Endothelial cell of umbilical vein (primary cell): ENCODE results near the gene ACTL8. TPM values are rescaled to one million over a fixed set of nuclear protein-coding genes. Genes with fewer than 3 reads are reported as not detected.

ENCODE experiments used
- BruUV-seq: library from RNA; stranded (reverse); fragments of 400-500 nt; replicated peaks from 2 replicates; lab custom pipeline; 2021; lab: Mats Ljungman, UMichigan
- CTCF ChIA-PET: fragments of 300-600, 350-600 bp; sonication (Branson Sonifier 250); formaldehyde crosslinking; loops from one replicate; lab custom pipeline; 2021; ENCODE audit warnings: antibody characterized with exemption, inconsistent platforms; lab: Charles Lee
- POLR2A ChIA-PET: fragments of 300-600, 350-600 bp; sonication (Branson Sonifier 250); formaldehyde crosslinking; loops from one replicate; lab custom pipeline; 2021; ENCODE audit warnings: antibody characterized with exemption, inconsistent platforms; lab: Charles Lee
- DNase-seq: peaks from one replicate; pipeline ENCODE4 v3.0.0-alpha.2; 2011; ENCODE audit warnings: low read depth, low spot score
- FAIRE-seq: peaks from 2 replicates; lab custom pipeline; 2011; peaks lifted over from hg19 to GRCh38; lab: Jason Lieb, UNC
- H2AFZ ChIP-seq: 2 replicates; pipeline ENCODE4 v1.6.0; 2012; ENCODE audit warnings: low read depth, low read length, control low read depth, inconsistent platforms
- H3K27ac ChIP-seq: 2 replicates; pipeline ENCODE4 v1.5.1; 2011; ENCODE audit warnings: low read depth, mild to moderate bottlenecking, control low read depth, low read length, moderate library complexity; ENCODE audit not compliant: insufficient read depth
- H3K27me3 ChIP-seq, 2 experiments: 2 replicates each; pipeline versions ENCODE4 v1.6.0 to v1.6.1; 2011; ENCODE audit warnings: low read length in 2 of 2, mixed read lengths in 1 of 2; ENCODE audit not compliant: control insufficient read depth in 2 of 2, insufficient read depth in 2 of 2
- H3K36me3 ChIP-seq, 2 experiments: 2 replicates in 1 of 2; 3 replicates in 1 of 2; pipeline ENCODE4 v1.5.1; 2011; ENCODE audit warnings: low read length in 2 of 2, mild to moderate bottlenecking in 1 of 2, moderate library complexity in 1 of 2; ENCODE audit not compliant: control insufficient read depth in 2 of 2, insufficient read depth in 2 of 2; ENCODE audit errors: extremely low read depth in 1 of 2
- H3K4me1 ChIP-seq: 3 replicates; pipeline ENCODE4 v1.5.1; 2011; ENCODE audit warnings: mild to moderate bottlenecking, low read length; ENCODE audit not compliant: control insufficient read depth, insufficient read depth; ENCODE audit errors: extremely low read depth
- H3K4me2 ChIP-seq: 2 replicates; pipeline ENCODE4 v1.6.1; 2011; ENCODE audit warnings: low read length, control low read depth, mixed read lengths; ENCODE audit not compliant: insufficient read depth
- H3K4me3 ChIP-seq, 3 experiments: fragments of 200-600 bp in 1 of 3; sonication (generic), shearing (Covaris generic) in 1 of 3; replicated peaks in 1 of 3; 2 replicates each; pipeline ENCODE4 v1.5.1; 2011 to 2016; ENCODE audit warnings: control low read depth in 3 of 3, low read length in 3 of 3, mild to moderate bottlenecking in 2 of 3, inconsistent platforms in 1 of 3, low read depth in 1 of 3, moderate library complexity in 1 of 3; ENCODE audit not compliant: insufficient read depth in 1 of 3
- H3K79me2 ChIP-seq: 2 replicates; pipeline ENCODE4 v1.6.0; 2012; ENCODE audit warnings: low read length, inconsistent platforms; ENCODE audit not compliant: control insufficient read depth, insufficient read depth
- H3K9ac ChIP-seq: replicated peaks from 2 replicates; pipeline ENCODE3; 2011; ENCODE audit warnings: low read length, control low read depth; ENCODE audit not compliant: insufficient read depth; ENCODE audit errors: extremely low read depth
- H3K9me1 ChIP-seq: replicated peaks from 3 replicates; pipeline ENCODE4 v1.6.0; 2011; ENCODE audit warnings: mild to moderate bottlenecking, low read length; ENCODE audit not compliant: control insufficient read depth, insufficient read depth; ENCODE audit errors: extremely low read depth
- H3K9me3 ChIP-seq: replicated peaks from 2 replicates; pipeline ENCODE4 v1.5.1; 2012; ENCODE audit warnings: low read length, inconsistent platforms; ENCODE audit not compliant: control insufficient read depth, insufficient read depth
- H4K20me1 ChIP-seq: replicated peaks from 2 replicates; pipeline ENCODE3; 2011; ENCODE audit warnings: mild to moderate bottlenecking, low read length; ENCODE audit not compliant: control insufficient read depth, insufficient read depth; ENCODE audit errors: extremely low read depth
- CTCF ChIP-seq, 2 donors: IDR thresholded peaks; 1 replicate in 1 of 2; 2 replicates in 1 of 2; pipeline ENCODE4 v1.5.1; 2011; ENCODE audit warnings: low read length in 2 of 2, mild to moderate bottlenecking in 2 of 2, moderate library complexity in 2 of 2, control low read depth in 1 of 2, inconsistent platforms in 1 of 2, low read depth in 1 of 2; ENCODE audit not compliant: insufficient read depth in 1 of 2; ENCODE audit errors: extremely low read depth in 1 of 2
- EZH2 ChIP-seq: IDR thresholded peaks from 2 replicates; pipeline ENCODE4 v1.6.1; 2012; ENCODE audit warnings: borderline replicate concordance, low read depth, mild to moderate bottlenecking, moderate library complexity, low read length, inconsistent platforms; ENCODE audit not compliant: severe bottlenecking
- FOS ChIP-seq: IDR thresholded peaks from 2 replicates; pipeline ENCODE4 v1.6.1; 2011; ENCODE audit warnings: mild to moderate bottlenecking, low read length, moderate library complexity, borderline replicate concordance; ENCODE audit not compliant: insufficient read depth
- GATA2 ChIP-seq: IDR thresholded peaks from 2 replicates; pipeline ENCODE4 v1.7.0; 2011; ENCODE audit warnings: low read depth, mild to moderate bottlenecking, moderate library complexity, mixed read lengths, low read length; ENCODE audit not compliant: insufficient read length, insufficient read depth
- JUN ChIP-seq: IDR thresholded peaks from 2 replicates; pipeline ENCODE4 v1.6.1; 2011; ENCODE audit warnings: borderline replicate concordance, low read depth; ENCODE audit not compliant: insufficient read length, insufficient read depth
- MAX ChIP-seq: IDR thresholded peaks from 2 replicates; pipeline ENCODE4 v1.6.1; 2011; ENCODE audit not compliant: insufficient read depth, insufficient read length
- MYC ChIP-seq: IDR thresholded peaks from one replicate; pipeline ENCODE4 v1.6.1; 2011; ENCODE audit warnings: mild to moderate bottlenecking, low read depth, low read length
- POLR2A ChIP-seq: IDR thresholded peaks from 2 replicates; pipeline ENCODE4 v1.6.1; 2012; ENCODE audit warnings: low read depth, mild to moderate bottlenecking, control low read depth, low read length
- POLR2AphosphoS5 ChIP-seq: IDR thresholded peaks from 2 replicates; pipeline ENCODE4 v1.6.1; 2012; ENCODE audit warnings: low read depth, mild to moderate bottlenecking, control low read depth, low read length, moderate library complexity; ENCODE audit not compliant: insufficient read depth
- dilution Hi-C: fragments of 300-500 bp; cut with MboI; formaldehyde crosslinking; loops from one replicate; pipeline ENCODE4 v1.15.0; 2019; ENCODE audit warnings: low sequenced_read_pairs; ENCODE audit not compliant: extremely low pct_ligation_motif_present
- intact Hi-C: fragments of 100-400 bp; cut with micrococcal nuclease; formaldehyde crosslinking; loops from one replicate; pipeline ENCODE4 v1.10.0; 2022
- polyA plus RNA-seq, 4 experiments: library from polyadenylated mRNA; depleted of rRNA in 3 of 4; stranded (reverse) in 3 of 4; unstranded in 1 of 4; fragments of >200 nt; gene quantifications; 2 replicates each; pipeline versions ENCODE4 v1.2.1 to v1.2.3, GENCODE V29; 2011 to 2012; ENCODE audit warnings: missing spikeins in 1 of 4
- total RNA-seq: library from RNA; stranded (reverse); gene quantifications from 2 replicates; pipeline ENCODE4 v1.2.3, GENCODE V29; 2021

Gene ACTL8
- total and polyA plus RNA-seq, 2 donors (not counting 3 experiments of a cell fraction or from before 2014, with no cell fraction given), result not detected

GRCh38 chr1:17837233-17838030 is 82.3 kb downstream of the ACTL8 start:
- no TSS peak for BruUV-seq
- dilution Hi-C loops, result no loop called here
- H3K36me3 ChIP-seq, result no peaks in the 10 kb centered on the region
- DNase-seq, result no peak
- TF ChIP-seq FOS, result no peak
- TF ChIP-seq POLR2AphosphoS5, result no peak
- no peak for TF ChIP-seq POLR2A
- TF ChIP-seq JUN, result no peak
- no peak for TF ChIP-seq MYC
- no peak for TF ChIP-seq EZH2
- no peak for TF ChIP-seq CTCF (IDR thresholded peaks at IDR 0.05; ENCODE audit: extremely low read depth in 1 of 2, insufficient read depth in 1 of 2, low read depth in 1 of 2, low read length in 2 of 2)
- TF ChIP-seq GATA2, result no peak
- no peak for TF ChIP-seq MAX
- ChIA-PET CTCF (no interaction called here), POLR2A (no interaction called here)
- H3K9me3 ChIP-seq, result peaks cover under 1% of the 10 kb centered on the region
- FAIRE-seq, result no peak
- H3K4me1 ChIP-seq, result no peaks in the 10 kb centered on the region
- H3K27me3 ChIP-seq, result no peaks in the 10 kb centered on the region
- H3K9me1 ChIP-seq, result no peaks in the 10 kb centered on the region
- no peaks in the 10 kb centered on the region for H3K79me2 ChIP-seq
- intact Hi-C loops, result no loop called here
- no peak overlapping the region for H3K9ac ChIP-seq
- H2AFZ ChIP-seq, result no peak overlapping the region
- H3K4me2 ChIP-seq, result no peak overlapping the region
- no peak overlapping the region for H3K4me3 ChIP-seq
- no peaks in the 10 kb centered on the region for H4K20me1 ChIP-seq
- H3K27ac ChIP-seq, result no peak overlapping the region
